NCI-H1092 treated with DMSO at 0.1 percent for 48 hours (cell line): ENCODE data around the gene ASB6.
"Not testable (repeated sequence)": the region's sequence is repeated elsewhere in the genome, so short reads cannot be mapped to it uniquely, and the experiment has no call there.

Experiments
- DNase-seq: peaks from one replicate; lab custom pipeline; 2025; lab: John Stamatoyannopoulos, UW

The ASB6 gene

DNA sequence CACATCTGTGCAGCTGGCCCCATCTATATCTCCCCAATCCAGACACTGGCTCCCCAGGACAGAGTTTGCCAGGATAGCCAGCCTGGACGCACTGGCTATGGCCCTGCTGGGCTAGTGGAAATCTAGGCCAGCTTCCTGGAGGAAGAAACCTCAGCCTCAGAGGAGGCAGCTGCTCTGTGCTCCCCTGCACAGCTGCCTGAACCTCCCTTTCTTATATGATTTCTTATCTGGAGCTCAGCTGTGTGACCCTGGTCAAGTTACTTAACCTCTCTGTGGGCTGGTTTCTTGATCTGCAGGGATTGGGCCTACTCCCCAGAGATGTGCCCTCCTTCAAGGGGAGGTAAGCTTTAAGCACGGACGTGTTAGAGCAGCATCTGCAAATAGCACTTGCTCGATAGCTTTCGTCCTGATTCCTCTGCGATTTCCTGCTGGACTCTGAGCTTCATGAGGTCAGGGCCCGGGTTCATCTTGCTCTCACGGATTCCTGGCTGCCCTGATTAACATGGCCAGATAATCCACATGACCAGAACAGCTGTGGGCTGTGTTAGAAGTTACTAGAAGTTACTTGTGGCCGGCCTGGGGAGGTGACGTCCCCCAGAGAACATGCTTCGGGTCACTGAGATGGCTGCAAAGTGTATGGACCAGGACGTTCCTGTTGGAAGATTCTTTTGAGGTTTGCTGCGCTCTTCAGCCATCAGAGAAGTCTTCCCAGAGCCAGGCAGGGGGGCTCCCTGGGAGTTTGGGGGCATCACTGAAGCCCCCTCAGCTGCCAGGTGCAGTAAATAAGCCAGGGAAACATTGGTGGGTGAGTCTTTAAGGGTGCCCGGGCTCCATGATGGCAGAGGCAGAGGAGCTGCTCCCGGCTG is 35.6 kb downstream of the ASB6 start:
- DNase-seq = no peak

DNA sequence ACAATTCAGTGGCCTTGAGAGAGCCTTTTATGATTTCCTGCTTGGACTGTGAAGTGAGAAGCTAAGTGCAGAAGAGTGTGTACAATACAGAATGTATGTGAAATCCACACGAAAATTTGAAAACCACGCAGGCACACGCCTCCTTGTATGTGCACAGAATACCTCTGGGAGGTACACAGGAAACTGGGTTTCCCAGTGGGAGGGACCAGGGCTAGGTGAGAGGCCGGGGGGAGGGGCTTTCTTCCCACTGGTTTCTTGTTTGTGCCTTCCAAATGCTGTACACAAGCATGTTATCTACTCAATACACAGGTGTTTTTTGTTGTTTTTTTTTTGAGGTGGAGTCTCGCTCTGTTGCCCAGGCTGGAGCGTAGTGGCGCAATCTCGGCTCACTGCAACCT is 37.2 kb downstream of the ASB6 start:
- no peak for DNase-seq

DNA sequence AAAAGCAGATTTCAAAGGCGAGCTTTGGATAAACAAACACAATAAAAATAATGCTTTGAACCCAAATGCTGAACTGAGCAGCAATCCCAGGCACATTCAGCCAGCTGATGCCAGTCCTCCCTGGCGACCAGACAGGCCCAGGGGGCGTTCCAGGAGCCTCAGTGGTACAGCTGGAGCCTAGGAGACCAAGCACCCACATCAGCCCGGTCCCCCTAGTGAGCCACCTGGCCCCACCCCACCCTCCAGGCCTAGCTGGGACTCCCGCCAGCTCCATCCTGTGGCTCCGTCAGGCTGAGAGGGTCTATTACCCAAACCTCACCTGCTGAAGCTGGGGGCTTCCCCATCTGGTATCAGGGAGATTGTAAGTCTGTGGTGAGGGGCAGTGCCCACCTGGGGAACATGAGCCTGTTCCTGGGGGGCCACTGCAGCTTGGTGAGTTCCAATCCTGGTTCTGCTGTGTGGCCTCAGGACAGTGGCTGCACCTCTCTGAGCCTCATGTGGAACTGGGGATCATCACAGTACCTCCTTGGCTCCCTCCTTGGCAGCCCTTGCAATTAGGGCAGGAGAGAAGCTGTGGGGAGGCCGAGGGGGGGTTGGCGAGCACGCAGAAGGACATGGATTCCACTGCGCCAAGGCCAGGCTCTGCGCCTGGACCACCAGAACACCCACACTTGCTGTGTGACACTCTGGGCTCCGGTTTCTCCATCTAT is 37.7 kb downstream of the ASB6 start:
- DNase-seq = peak; percentile 31

DNA sequence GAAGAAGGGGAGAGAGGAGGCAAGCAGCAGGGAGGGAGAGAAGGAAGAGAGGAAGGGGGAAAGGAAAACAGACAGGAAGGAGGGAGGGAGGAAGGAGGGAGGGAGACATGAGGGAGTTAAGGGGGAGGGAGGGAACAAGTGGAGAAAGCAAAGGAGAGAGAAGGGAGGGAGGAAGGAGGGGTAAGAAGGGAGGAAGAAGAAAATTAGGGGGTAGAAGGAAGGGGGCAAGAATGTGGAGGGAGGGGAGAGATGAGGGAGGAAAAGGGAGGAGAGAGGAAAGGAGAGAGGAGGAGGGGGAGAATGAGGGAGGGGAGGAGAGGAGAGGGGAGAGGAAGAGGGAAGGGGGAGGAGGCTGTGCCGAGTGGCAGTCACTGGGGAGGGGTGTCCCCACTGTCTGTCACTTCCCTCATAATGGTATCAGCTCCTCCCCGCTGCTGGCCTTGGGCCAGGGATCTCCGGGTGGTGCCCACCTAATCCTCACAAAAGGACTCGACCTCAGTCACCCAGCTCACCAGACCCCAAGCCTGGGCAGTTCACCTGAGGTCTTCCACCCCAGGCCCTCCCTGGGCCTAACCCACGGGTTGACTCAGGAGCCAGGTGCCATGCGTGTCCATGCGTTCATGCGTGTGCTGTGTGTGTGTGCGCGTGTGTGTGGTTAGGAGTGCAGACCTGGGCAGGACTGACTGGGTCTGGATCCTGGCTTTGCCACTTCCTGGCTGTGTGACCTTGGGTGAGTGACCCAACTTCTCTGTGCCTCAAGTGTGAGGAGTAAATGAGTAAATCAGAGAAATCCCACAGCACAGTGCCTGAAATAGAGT is 39.1 kb downstream of the ASB6 start:
- no peak for DNase-seq

DNA sequence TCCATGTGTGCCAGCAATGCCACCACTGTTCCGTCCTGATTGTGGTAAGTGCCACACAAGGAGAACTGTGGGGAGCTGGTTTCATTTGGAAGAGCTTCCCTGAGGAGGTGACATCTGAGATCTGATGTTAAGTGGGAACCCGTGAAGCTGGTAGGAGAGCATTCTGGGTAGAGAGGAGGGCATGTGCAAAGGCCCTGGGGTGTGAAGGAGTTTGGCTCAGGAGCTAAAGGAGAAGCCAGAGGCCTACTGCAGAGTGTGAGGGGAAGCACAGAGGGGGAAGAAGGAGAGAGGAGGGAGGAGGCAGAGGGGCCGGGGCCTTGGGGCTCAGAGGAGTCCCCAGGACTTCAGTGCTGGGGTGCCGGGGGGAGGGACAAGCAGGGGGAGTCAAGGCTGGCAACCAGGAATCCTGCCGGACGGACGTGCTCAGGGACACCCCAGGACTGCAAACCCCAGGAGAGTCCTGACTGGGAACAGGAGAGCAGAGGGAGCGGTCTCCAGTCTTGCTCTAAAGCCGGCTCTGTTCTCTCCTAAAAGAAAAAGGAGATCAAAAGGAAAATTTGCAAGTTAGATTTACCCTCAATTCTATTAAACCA is 40.8 kb downstream of the ASB6 start:
- DNase-seq = no peak

DNA sequence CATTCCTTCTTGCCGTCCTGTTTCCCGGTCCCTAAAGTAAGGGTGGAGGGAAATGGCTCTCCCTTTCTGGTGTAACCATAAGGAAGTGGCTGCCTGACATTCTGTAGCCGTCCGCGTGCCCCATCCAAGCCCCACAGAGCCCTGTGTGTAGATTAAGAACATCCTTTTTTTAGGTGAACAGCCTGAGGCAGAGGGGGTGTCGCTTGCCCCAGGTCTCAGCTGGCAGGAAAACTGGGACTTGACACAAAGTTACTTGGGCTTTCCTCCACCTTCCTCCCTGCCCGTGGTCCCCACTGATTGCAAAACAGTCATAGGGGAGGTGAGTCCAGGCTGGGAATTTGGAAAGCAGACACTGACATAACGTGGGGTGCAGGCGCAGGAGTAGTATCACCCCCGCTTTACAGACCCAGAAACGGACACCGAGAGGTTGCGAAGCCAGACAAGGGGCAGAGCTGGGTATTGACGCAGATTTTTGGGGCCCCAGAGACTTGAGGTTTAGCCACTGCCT is 43.8 kb downstream of the ASB6 start:
- no peak for DNase-seq

DNA sequence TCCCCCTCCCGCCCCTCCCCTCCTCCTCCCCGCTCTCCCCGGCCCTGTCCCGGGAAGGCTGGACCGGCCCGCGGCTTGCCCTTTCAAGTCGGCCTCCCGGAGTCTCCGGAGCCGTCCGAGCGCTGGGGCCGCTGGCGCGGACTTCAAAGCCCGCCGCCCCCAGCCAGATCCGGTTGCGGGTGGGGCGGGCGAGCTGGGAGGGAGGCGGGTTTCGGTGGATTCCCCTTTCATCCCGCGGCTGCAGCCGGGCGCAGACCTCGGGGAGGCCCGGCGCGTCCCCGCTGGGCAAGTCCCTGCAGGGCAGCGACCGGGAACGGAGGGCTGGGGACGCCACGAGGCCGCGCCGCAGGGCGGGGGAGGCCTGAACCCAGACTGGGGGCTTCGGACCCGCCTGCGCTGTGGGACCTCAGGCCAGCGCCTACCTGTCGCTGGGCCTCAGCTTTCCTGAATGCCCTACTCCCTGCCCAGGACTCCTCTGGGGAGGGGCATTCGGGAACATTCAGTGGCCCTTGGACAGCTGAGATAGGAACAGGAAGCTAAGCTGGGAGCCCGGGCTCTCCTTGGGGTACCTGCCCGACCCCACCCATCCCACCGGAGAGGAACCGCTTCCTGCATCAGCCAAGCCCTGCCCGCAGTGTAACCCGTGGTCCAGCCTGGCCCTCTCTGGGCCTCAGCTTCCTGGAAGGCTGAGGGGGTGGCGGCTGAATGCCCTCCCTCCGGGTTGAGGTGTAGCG is 44.4 kb downstream of the ASB6 start:
- DNase-seq = no peak

DNA sequence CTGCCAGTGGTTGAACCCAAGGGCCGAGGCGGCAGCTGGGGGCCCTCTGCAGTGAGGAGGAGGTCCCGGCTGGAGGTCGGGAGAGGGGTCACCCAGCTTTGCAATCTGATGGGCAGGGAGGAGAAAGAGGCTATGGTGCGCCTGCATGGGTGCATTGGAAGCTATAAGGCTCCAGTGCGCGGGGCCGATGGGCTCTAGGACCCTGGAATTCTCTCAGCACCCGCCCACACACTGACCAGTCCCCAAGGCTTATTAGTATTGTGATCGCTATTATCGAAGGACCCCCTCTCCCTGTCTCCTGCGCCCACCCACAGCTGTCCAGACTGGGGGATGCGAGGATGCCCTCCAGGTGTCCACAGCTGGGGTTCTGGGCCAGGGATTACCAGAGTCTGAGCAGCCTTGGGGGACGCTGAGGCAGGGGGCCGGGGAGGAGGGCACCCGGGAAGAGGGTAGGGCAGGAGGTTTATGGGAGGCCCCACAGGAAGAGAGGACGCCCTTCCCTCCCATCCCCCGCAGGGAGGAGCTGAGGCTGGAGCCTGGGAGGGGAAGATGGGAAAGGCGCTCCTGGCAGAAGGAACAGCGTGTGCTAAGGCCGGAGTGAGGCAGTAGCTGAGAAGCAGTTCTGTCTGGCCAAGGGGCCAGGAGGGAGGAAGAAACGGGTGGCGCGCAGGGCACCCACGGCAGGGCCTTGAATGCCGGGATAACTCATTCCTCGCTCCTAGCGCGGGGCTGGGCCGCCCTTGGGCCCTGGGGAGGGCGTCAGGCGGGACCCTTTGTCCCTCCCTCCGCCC is 45.2 kb downstream of the ASB6 start:
- DNase-seq = no peak

DNA sequence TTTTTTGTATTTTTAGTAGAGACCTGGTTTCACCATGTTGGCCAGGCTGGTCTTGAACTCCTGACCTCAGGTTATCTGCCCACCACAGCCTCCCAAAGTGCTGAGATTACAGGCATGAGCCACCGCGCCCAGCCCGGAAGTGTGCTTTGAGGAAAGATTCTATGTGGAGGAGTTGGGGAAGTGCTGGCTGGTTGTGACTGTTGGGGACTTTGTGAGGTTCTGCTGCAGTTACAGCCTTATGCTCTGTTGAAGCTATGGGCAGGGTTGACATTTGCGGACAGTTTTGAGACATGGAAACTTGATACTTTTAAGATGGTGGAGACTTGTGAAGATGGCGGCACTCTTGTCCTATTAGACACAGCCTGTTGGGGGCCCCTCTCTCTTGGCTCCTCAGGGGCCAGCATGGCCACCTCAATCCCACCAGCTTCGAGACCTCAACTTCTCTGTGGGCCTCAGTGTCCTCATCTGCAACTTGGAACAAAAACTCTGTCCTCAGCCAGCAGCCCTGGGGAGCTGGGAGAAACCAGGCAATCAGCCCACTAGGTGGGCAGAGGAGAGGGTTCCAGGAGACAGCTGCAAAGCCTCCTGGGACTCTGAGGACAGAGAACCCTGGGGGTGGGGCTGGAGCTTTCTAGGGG is 45.9 kb downstream of the ASB6 start:
- no peak for DNase-seq

DNA sequence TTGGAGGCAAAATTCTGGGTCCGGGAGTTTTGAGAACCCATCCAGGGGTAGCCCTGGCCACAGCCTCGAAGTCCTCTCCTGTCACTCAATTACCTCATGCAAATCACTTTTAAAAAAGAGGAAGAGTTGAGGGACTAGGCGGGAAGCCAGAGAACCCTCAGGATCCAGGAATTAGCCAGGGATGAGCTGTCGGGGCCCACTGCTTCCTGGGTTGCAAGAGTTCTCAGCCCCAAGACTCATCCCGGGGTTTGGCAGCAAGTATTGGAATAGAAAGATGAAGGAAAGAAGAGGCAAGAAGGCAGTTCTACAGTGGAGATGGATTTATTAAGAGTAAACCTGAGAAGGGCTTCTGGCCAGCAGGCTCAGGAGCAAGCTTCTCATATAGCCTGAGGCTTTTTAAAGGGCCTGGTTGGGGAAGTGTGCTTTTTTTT is 46.6 kb downstream of the ASB6 start:
- no peak for DNase-seq

DNA sequence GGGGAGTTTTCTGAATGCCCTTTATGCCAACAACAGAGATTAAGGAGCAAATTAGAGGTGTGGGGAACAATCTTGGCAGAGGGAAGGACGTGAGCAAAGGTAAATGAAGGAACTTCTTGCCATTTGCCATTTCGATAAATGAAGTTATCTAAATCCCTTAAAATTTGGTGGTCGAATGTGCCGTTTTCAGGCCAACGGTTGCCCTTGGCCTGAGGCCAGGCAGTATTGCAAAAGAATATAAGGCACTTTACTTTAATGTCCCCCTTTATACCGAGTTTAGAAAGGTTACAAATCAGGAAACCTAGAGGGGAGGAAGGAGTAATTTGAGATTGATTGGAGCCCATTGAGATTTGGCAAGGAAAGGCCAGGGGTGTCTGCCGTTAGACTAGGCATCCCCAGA is 47.3 kb downstream of the ASB6 start:
- no peak for DNase-seq

DNA sequence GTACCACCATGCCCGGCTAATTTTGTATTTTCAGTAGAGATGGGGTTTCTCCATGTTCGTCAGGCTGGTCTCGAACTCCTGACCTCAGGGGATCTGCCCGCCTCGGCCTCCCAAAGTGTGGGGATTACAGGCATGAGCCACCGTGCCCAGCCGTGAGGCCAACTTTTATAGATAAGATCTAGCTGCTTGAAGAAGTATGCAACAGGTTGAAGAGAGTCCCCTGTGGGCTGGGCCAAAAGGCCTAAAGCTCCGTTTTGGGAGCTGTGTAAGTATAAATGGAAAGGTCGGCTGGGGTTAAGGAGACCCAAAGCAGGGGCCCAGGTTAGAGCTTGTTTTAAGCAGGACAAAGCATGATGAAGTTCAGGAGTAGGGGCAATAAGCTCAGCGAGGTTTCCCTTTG is 49.2 kb downstream of the ASB6 start:
- not testable (repeated sequence) for DNase-seq

DNA sequence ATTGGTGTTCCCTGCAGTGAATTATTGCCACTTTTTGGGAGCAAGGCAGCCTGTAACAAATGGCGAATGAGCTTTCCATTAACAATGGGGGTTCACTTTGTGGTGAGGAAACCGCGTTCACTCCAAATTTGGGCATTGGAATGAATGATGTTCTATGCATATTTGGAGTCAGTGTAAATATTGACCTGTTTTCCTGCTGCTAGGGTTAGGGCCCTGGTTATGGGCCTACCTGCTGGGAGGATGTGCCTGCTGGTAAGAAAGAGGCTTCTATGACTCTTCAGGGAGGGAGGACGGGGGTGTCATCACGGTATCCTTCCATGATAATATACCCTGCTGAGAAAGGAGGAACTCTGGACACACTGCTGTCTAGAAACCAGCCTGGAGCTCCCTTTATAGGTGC is 50.0 kb downstream of the ASB6 start:
- DNase-seq = no peak

DNA sequence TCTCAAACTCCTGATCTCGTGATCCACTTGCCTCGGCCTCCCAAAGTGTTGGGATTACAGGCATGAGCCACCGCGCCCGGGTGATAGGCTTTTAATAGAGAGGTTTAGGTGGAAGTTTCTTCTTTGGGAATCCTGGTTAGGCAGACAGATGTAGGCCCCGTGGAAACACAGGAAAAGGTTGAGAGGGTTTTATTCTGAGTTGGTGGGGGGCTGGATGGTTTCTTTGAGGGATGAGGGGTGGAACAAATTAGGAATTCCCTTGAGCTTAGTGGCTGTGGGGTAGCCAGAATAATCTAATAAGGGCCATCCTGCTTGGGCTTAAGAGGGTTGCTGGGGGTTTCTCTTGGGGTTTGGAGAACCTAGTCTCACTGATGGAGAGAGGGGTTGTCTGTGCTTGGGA is 51.5 kb downstream of the ASB6 start:
- DNase-seq = no peak

DNA sequence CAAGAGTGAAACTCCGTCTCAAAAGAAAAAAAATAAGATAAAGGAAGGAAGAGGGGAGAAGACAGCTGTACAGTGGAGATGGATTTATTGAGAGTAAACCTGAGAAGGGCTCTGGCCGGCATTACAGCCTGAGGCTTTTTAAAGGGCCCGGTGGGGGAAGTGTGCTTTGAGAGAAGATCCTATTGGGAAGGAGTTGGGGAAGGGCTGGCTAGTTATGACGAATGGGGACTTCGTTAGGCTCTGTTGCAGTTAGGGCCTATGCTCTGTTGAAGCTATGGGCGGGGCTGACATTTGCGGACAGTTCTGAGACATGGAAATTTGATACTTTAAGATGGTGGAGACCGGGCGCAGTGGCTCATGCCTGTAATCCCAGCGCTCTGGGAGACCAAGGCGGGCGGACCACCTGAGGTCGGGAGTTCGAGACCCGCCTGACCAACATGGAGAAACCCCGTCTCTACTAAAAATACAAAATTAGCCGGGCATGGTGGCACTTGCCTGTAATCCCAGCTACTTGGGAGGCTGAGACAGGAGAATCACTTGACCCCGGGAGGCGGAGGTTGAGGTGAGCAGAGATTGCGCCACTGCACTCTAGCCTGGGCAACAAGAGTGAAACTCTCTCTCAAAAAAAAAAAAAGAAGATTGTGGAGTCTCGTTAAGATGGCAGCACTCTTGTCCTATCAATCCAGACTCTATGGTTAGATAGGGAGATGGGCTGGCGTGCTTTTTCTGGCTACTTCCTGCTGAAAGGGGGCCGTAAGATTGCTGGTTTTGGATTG is 54.3 kb downstream of the ASB6 start:
- no peak for DNase-seq

DNA sequence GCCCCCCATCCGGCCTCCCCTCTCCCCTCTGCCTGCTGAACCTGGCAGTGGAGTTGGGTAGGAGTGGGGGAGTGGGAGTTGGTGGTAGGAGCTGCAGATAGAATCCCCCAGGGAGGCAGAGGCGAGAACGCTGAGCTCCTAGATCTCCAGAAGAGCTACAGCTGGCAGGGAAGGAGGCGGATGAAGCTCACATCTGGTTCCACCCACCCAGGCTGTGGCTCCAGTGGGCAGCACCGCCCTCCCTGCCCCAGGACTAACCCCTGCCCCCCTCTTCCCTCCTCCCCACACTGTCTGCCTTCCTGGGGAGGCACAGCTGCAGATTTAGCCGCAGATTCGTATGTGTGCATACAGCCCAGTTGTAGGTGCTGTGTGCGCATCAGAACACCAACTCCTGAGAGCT is 55.3 kb downstream of the ASB6 start:
- DNase-seq = no peak

DNA sequence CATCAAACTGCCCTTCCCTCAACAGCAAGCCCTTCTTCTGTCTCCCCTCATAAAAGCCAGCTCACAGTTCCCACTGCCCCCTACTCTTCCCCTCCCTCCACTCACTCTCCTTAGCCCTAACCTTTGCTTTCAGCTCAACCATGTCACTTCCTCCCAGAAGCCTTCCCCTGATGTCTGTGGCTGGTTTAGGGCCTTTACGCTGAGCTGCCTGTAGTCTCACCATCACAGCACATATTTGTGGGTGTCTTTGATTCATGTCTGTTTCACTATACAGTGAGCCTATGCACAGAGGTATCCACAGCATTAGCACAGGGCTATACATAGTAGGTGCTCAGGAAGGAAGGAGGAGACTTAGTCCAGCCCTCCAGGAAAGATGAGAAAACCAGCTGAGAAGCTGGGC is 55.7 kb downstream of the ASB6 start:
- DNase-seq = no peak

DNA sequence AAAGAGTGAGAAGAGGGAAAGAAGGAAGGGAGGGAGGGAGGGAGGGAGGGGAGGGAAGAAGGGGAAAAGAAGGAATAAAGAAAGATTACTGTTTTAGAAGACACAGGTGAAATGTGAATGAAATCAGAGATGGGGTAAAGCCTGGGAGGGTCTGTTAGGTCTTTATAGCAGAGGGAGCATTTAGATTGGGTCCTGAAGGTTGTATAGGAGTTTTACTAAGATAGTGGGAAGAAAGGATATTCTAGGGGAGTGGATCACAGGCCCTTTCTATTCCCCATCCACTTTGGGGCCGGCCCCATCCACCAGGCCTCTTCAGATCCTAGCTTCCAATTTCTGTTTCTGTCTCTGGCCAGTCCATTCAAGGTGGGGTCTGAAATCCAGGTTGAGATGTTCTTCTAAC is 56.6 kb downstream of the ASB6 start:
- DNase-seq = no peak
